Astrocyte (in vitro differentiated cells and primary cell): Measurements from ENCODE around the gene TK2. TPM values are rescaled to one million over a fixed set of nuclear protein-coding genes. Genes with fewer than 3 reads are reported as not detected.

Experiments
- DNase-seq: peaks from one replicate; pipeline ENCODE4 v3.0.0-alpha.2; 2010; ENCODE audit warnings: low read depth
- FAIRE-seq: peaks from 2 replicates; lab custom pipeline; 2011; peaks lifted over from hg19 to GRCh38; lab: Jason Lieb, UNC
- H2AFZ ChIP-seq: 2 replicates; pipeline ENCODE4 v1.6.0; 2012; ENCODE audit warnings: low read depth, low read length, inconsistent platforms
- H3K27ac ChIP-seq: 2 replicates; pipeline ENCODE4 v1.5.1; 2011; ENCODE audit warnings: low read depth, low read length, inconsistent platforms
- H3K27me3 ChIP-seq: 2 replicates; pipeline ENCODE4 v1.6.0; 2011; ENCODE audit warnings: low read length, inconsistent platforms; ENCODE audit not compliant: insufficient read depth
- H3K36me3 ChIP-seq: 2 replicates; pipeline ENCODE4 v1.5.1; 2011; ENCODE audit warnings: low read length, inconsistent platforms; ENCODE audit not compliant: insufficient read depth
- H3K4me1 ChIP-seq: 2 replicates; pipeline ENCODE4 v1.5.1; 2011; ENCODE audit warnings: low read length, inconsistent platforms; ENCODE audit not compliant: insufficient read depth
- H3K4me2 ChIP-seq: 2 replicates; pipeline ENCODE4 v1.6.0; 2012; ENCODE audit warnings: low read length, inconsistent platforms
- H3K4me3 ChIP-seq: 2 replicates; pipeline ENCODE4 v1.5.1; 2011; ENCODE audit warnings: low read depth, mild to moderate bottlenecking, low read length, inconsistent platforms; ENCODE audit not compliant: insufficient read depth
- H3K79me2 ChIP-seq: 2 replicates; pipeline ENCODE4 v1.6.0; 2012; ENCODE audit warnings: mild to moderate bottlenecking, low read length, inconsistent platforms; ENCODE audit not compliant: insufficient read depth
- H3K9ac ChIP-seq: 2 replicates; pipeline ENCODE4 v1.6.0; 2012; ENCODE audit warnings: mild to moderate bottlenecking, low read length, inconsistent platforms
- H3K9me3 ChIP-seq: 2 replicates; pipeline ENCODE4 v1.5.1; 2012; ENCODE audit warnings: low read depth, mild to moderate bottlenecking, low read length, inconsistent platforms; ENCODE audit not compliant: insufficient read depth
- H4K20me1 ChIP-seq: 2 replicates; pipeline ENCODE4 v1.6.0; 2012; ENCODE audit warnings: low read length, inconsistent platforms; ENCODE audit not compliant: insufficient read depth
- H3K27ac Mint-ChIP-seq: one replicate; pipeline ENCODE4 v1.8.0; 2021; ENCODE audit warnings: mild to moderate bottlenecking, mixed read lengths; ENCODE audit not compliant: unreplicated experiment
- H3K27me3 Mint-ChIP-seq: one replicate; pipeline ENCODE4 v1.8.0; 2021; ENCODE audit warnings: low read depth, mixed read lengths; ENCODE audit not compliant: unreplicated experiment
- H3K36me3 Mint-ChIP-seq: one replicate; pipeline ENCODE4 v1.8.0; 2021; ENCODE audit warnings: low read depth, mixed read lengths; ENCODE audit not compliant: unreplicated experiment
- H3K4me1 Mint-ChIP-seq: one replicate; pipeline ENCODE4 v1.8.0; 2021; ENCODE audit warnings: low read depth, mixed read lengths; ENCODE audit not compliant: unreplicated experiment
- H3K4me3 Mint-ChIP-seq: one replicate; pipeline ENCODE4 v1.8.0; 2021; ENCODE audit warnings: mild to moderate bottlenecking, moderate library complexity, mixed read lengths; ENCODE audit not compliant: unreplicated experiment
- H3K9me3 Mint-ChIP-seq: one replicate; pipeline ENCODE4 v1.8.0; 2021; ENCODE audit warnings: mild to moderate bottlenecking, mixed read lengths; ENCODE audit not compliant: unreplicated experiment
- CTCF ChIP-seq: IDR thresholded peaks from 2 replicates; pipeline ENCODE4 v1.5.1; 2011; ENCODE audit warnings: low read depth, mild to moderate bottlenecking, inconsistent platforms, low read length, moderate library complexity; ENCODE audit not compliant: insufficient read depth
- EZH2 ChIP-seq: IDR thresholded peaks from 2 replicates; pipeline ENCODE4 v1.6.1; 2012; ENCODE audit warnings: mild to moderate bottlenecking, low read length, inconsistent platforms; ENCODE audit not compliant: insufficient read depth
- total RNA-seq: library from RNA; stranded (reverse); gene quantifications from 2 replicates; pipeline ENCODE4 v1.2.1, GENCODE V29; 2021

The TK2 gene
- total RNA-seq, 1 donor from 2014 or later: 12.4 TPM

DNA sequence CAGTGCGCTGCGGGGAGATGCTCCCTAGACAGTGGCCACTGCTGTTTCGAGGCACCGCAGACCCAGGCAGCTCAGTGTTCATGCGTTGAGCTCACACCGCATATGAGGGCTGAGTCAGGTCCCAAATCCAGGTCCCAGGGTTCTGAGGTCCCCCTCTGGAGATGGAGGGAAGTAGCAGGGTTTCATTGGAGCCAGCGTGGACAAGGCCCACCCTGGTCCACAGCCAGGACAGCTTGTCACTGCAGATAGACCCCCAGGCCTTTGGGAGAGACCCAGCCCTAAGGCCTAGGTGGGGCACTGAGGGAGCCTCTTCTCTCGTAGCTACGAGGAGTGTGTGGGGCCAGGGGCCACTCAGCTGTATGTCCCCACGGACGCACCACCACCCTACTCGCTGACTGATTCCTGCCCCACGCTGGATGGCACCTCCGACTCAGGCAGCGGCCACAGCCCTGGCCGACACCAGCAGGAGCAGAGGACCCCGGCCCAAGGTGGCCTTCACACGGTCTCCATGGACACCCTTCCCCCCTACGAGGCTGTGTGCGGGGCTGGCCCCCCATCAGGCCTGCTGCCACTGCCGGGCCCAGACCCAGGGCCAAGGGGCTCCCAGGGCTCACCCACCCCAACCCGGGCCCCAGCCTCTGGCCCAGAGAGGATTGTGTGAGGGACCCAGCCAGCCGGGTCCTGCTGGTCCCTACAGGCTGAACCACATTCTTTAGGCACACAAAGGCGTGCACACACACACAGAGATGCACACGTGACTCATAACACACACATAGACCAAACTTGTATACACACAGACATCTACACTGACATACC is 69.4 kb downstream of the TK2 start:
- Histone ChIP-seq H3K27me3 (peaks cover 2% of the 10 kb centered on the region), H3K36me3 (no peaks in the 10 kb centered on the region), H3K4me2 (no peak overlapping the region), H4K20me1 (no peaks in the 10 kb centered on the region), H3K9me3 (no peaks in the 10 kb centered on the region), H2AFZ (no peak overlapping the region), H3K79me2 (no peaks in the 10 kb centered on the region), H3K4me3 (no peak overlapping the region), H3K9ac (no peak overlapping the region), H3K4me1 (no peaks in the 10 kb centered on the region), H3K27ac (no peak overlapping the region)
- no peak overlapping the region for H3K4me3 Mint-ChIP-seq
- no peak for TF ChIP-seq CTCF
- TF ChIP-seq EZH2: no peak
- DNase-seq: no peak
- H3K4me1 Mint-ChIP-seq: no peaks in the 10 kb centered on the region
- H3K9me3 Mint-ChIP-seq: no peaks in the 10 kb centered on the region
- H3K27ac Mint-ChIP-seq: no peak overlapping the region
- no peak for FAIRE-seq
- H3K27me3 Mint-ChIP-seq: peaks cover 19% of the 10 kb centered on the region
- peaks cover 2% of the 10 kb centered on the region for H3K36me3 Mint-ChIP-seq

DNA sequence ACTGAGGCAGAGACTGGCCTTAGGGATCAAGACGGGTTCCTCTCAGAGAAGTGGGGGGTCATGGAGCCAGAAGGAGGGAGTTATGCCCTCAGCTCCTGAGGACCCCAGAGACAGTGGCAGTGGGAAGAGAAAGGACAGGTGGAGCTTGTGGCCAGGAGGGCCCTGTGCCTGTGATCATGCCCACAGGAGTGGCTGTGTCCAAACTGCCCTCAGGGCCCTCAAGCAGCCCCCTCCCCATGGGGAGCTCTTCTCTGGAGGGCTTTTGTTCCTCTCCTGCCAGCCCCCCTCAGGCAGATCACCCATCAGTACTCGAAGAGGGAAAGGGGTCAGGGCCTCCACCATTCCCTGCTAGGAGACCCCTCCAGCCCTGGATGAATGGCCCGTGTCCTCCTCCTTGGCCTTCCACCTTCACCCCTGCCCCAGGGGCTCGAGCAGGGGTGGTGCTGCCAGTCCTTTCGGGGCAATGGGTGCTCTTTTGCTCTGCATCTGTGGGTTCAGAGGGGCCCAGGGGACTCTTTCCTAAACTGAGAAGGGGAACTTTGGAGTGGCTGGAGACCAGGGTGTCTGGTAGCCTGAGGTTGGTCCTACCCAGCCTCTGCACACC is 70.2 kb downstream of the TK2 start:
- H3K27ac Mint-ChIP-seq: no peak overlapping the region
- TF ChIP-seq CTCF: no peak
- TF ChIP-seq EZH2: no peak
- peaks cover 7% of the 10 kb centered on the region for H3K27me3 ChIP-seq
- no peaks in the 10 kb centered on the region for H3K79me2 ChIP-seq
- H3K4me2 ChIP-seq: no peak overlapping the region
- H3K4me3 Mint-ChIP-seq: no peak overlapping the region
- H3K36me3 ChIP-seq: no peaks in the 10 kb centered on the region
- no peak overlapping the region for H3K4me3 ChIP-seq
- H3K9me3 Mint-ChIP-seq: no peaks in the 10 kb centered on the region
- H3K4me1 Mint-ChIP-seq: no peaks in the 10 kb centered on the region
- FAIRE-seq: no peak
- no peaks in the 10 kb centered on the region for H4K20me1 ChIP-seq
- H2AFZ ChIP-seq: no peak overlapping the region
- no peaks in the 10 kb centered on the region for H3K4me1 ChIP-seq
- no peak overlapping the region for H3K27ac ChIP-seq
- peaks cover 2% of the 10 kb centered on the region for H3K36me3 Mint-ChIP-seq
- no peaks in the 10 kb centered on the region for H3K9me3 ChIP-seq
- H3K9ac ChIP-seq: no peak overlapping the region
- peaks cover 25% of the 10 kb centered on the region for H3K27me3 Mint-ChIP-seq
- DNase-seq: no peak
